NCI-H1048 (cell line): ENCODE data around the gene DIP2B.

Experiments used
- DNase-seq: peaks from one replicate; lab custom pipeline; 2025; lab: John Stamatoyannopoulos, UW

DIP2B gene

GRCh38 chr12:50775251-50775650, 270.5 kb downstream of the DIP2B start:
- DNase-seq = no peak

- no peak for DNase-seq
Measured at GRCh38 chr12:50776749-50777728, 272.3 kb downstream of the DIP2B start.

- DNase-seq = no peak
Measured at GRCh38 chr12:50778663-50779590, 274.1 kb downstream of the DIP2B start.

GRCh38 chr12:50780013-50780412, 275.2 kb downstream of the DIP2B start:
- DNase-seq = no peak

GRCh38 chr12:50784501-50784900, 279.7 kb downstream of the DIP2B start:
- DNase-seq = no peak

- no peak for DNase-seq
Measured at GRCh38 chr12:50785406-50786001, 280.7 kb downstream of the DIP2B start.

GRCh38 chr12:50786498-50787231, 281.9 kb downstream of the DIP2B start:
- DNase-seq = no peak

- DNase-seq = no peak
Measured at GRCh38 chr12:50787618-50788017, 282.8 kb downstream of the DIP2B start.

- DNase-seq = no peak
Measured at GRCh38 chr12:50788561-50788960, 283.8 kb downstream of the DIP2B start.

GRCh38 chr12:50790081-50790480, 285.3 kb downstream of the DIP2B start:
- DNase-seq = no peak
